ENCODE results near the gene LRRC10B.

- TF ChIP-seq POLR2A (IDR thresholded peaks at IDR 0.05) (no peak), CTCF (IDR thresholded peaks at IDR 0.05) (no peak)
Observed at GRCh38 chr11:61480994-61481335, 27.6 kb upstream of the LRRC10B start.

Measured in thyroid gland (tissue), 4 donors.